Neural crest cell (in vitro differentiated cells): Measurements from ENCODE around the gene HOXB2. TPM values are rescaled to one million over a fixed set of nuclear protein-coding genes. Genes with fewer than 3 reads are reported as not detected.
A peak's percentile ranks its signal among the peaks of the same experiment; 100 is the strongest.

Experiments used
- DNase-seq: peaks from one replicate; pipeline ENCODE4 v3.0.0; 2021; ENCODE audit warnings: low read depth, mixed read lengths, low spot score
- H3K27ac Mint-ChIP-seq: one replicate; pipeline ENCODE4 v1.8.0; 2021; ENCODE audit warnings: mild to moderate bottlenecking, mixed read lengths; ENCODE audit not compliant: unreplicated experiment
- H3K27me3 Mint-ChIP-seq: 2 replicates; pipeline ENCODE4 v1.8.0; 2021; ENCODE audit warnings: low read depth, mild to moderate bottlenecking, mixed read lengths
- H3K36me3 Mint-ChIP-seq: 2 replicates; pipeline ENCODE4 v1.8.0; 2021; ENCODE audit warnings: low read depth, mild to moderate bottlenecking, mixed read lengths
- H3K4me1 Mint-ChIP-seq: 2 replicates; pipeline ENCODE4 v1.8.0; 2021; ENCODE audit warnings: mixed read lengths
- H3K4me3 Mint-ChIP-seq: one replicate; pipeline ENCODE4 v1.8.0; 2021; ENCODE audit warnings: mild to moderate bottlenecking, mixed read lengths
- H3K9me3 Mint-ChIP-seq: 2 replicates; pipeline ENCODE4 v1.8.0; 2021; ENCODE audit warnings: mixed read lengths
- CTCF ChIP-seq: fragments of 200-600 bp; sonication (generic); conservative IDR thresholded peaks from 2 replicates; pipeline ENCODE4 v1.5.0; 2021; ENCODE audit warnings: antibody characterized with exemption, mild to moderate bottlenecking
- total RNA-seq: library from RNA; stranded (reverse); gene quantifications from 2 replicates; pipeline ENCODE4 v1.2.1, GENCODE V29; 2021

Gene HOXB2
- total RNA-seq, 1 donor from 2014 or later, result 60.0 TPM

- DNase-seq, result no peak
- TF ChIP-seq CTCF, result peak; percentile 20
- H3K27ac Mint-ChIP-seq, result no peak overlapping the region
- H3K4me3 Mint-ChIP-seq, result no peak overlapping the region
- H3K27me3 Mint-ChIP-seq, result peaks cover 84% of the 10 kb centered on the region
- no peaks in the 10 kb centered on the region for H3K4me1 Mint-ChIP-seq
- H3K36me3 Mint-ChIP-seq, result no peaks in the 10 kb centered on the region
- H3K9me3 Mint-ChIP-seq, result peaks cover 2% of the 10 kb centered on the region
Measured at GRCh38 chr17:48506246-48506645, 38.7 kb downstream of the HOXB2 start.

GRCh38 chr17:48505788-48506187 lies 39.1 kb downstream of the HOXB2 start:
- TF ChIP-seq CTCF, result no peak
- peaks cover 85% of the 10 kb centered on the region for H3K27me3 Mint-ChIP-seq

DNA sequence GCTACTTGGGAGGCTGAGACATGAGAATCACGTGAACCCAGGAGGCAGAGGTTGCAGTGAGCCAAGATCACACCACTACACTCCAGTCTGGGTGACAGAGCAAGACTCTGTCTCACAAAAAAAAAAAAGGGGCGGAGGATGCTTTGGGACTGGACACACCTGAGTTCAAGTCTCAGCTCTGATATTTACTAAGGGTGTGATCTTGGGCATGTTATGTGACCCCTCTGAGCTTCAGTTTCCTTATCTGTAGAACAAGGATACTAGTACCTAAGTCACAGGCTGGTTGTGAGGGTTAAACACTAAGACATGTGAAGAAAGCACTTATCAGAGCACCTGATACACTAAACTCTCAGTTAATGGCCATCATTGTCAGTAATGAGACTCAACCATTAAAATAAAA lies 40.0 kb downstream of the HOXB2 start:
- H3K4me1 Mint-ChIP-seq, result no peaks in the 10 kb centered on the region
- peaks cover 87% of the 10 kb centered on the region for H3K27me3 Mint-ChIP-seq
- peaks cover 2% of the 10 kb centered on the region for H3K9me3 Mint-ChIP-seq
- H3K27ac Mint-ChIP-seq, result no peak overlapping the region
- no peak for TF ChIP-seq CTCF
- no peak for DNase-seq
- H3K36me3 Mint-ChIP-seq, result no peaks in the 10 kb centered on the region
- H3K4me3 Mint-ChIP-seq, result no peak overlapping the region

More at GRCh38 chr17:48505788-48506187, 39.1 kb downstream of the HOXB2 start:
- Mint-ChIP-seq H3K27ac (no peak overlapping the region), H3K4me1 (no peaks in the 10 kb centered on the region), H3K4me3 (no peak overlapping the region), H3K36me3 (no peaks in the 10 kb centered on the region), H3K9me3 (peaks cover 2% of the 10 kb centered on the region)
- no peak for DNase-seq

DNA sequence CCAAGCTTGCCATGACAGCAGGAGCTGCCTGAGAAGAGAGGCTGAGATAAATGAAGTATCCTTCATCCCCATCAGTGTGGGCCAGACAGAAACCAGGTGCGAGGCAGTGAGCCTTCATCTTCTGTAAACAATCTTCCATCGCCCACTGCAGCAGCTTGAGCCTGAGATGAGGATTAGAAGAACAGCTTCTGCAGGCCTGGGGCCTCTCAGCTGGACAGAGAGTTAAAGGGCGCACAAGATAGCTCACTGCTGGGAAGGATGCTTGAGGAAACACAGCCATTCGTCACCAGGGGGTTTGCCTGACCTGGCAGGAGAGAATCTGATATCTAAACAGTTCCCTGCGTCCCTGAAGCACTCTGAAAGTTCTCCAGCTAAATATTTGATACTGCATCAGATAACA lies 41.2 kb downstream of the HOXB2 start:
- no peaks in the 10 kb centered on the region for H3K36me3 Mint-ChIP-seq
- H3K9me3 Mint-ChIP-seq, result peaks cover 2% of the 10 kb centered on the region
- no peak for DNase-seq
- H3K4me3 Mint-ChIP-seq, result no peak overlapping the region
- no peaks in the 10 kb centered on the region for H3K4me1 Mint-ChIP-seq
- TF ChIP-seq CTCF, result no peak
- H3K27me3 Mint-ChIP-seq, result peaks cover 92% of the 10 kb centered on the region
- H3K27ac Mint-ChIP-seq, result no peak overlapping the region

DNA sequence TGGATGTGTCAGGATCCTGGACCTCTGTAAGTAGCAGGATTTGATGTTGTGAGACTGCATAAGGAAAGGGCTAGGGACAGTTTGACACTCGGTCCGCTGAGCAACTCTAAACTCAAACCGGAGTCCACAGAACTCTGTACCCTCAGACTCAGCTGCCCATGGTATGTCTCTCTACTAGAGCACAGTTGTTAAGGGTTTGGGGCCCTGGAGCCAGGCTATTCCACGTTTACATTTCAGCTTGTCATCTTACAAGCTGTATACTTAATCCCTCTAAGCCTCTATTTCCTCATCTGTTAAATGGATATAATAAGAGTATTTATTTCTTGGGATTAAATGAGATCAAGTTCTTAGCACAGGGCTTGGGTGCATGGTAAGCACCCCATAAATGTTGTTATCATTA lies 42.0 kb downstream of the HOXB2 start:
- no peaks in the 10 kb centered on the region for H3K9me3 Mint-ChIP-seq
- no peaks in the 10 kb centered on the region for H3K4me1 Mint-ChIP-seq
- H3K4me3 Mint-ChIP-seq, result no peak overlapping the region
- DNase-seq, result no peak
- H3K27me3 Mint-ChIP-seq, result peaks cover 94% of the 10 kb centered on the region
- H3K36me3 Mint-ChIP-seq, result no peaks in the 10 kb centered on the region
- H3K27ac Mint-ChIP-seq, result no peak overlapping the region
- TF ChIP-seq CTCF, result no peak

DNA sequence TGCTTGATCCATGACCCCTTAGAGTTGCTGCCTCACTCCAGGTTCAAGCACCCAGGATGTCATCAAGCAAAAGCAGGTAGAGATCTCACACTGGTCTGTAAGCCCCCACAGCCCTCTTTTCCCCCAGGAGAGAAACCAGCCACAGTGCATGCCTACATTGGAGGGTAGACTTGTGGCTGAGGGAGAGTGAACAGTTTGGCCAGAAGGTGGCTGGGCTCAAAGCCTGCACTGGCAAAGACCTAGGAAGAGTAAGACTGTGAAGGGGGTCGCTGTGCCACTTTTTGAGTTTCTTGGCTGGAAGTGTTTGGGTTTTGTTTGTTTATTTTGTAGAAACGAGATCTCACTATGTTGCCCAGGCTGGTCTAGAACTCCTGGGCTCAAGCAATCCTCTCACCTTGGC lies 42.6 kb downstream of the HOXB2 start:
- no peak for TF ChIP-seq CTCF
- no peak overlapping the region for H3K4me3 Mint-ChIP-seq
- no peak overlapping the region for H3K27ac Mint-ChIP-seq
- H3K36me3 Mint-ChIP-seq, result no peaks in the 10 kb centered on the region
- no peaks in the 10 kb centered on the region for H3K4me1 Mint-ChIP-seq
- no peak for DNase-seq
- H3K27me3 Mint-ChIP-seq, result peaks cover 94% of the 10 kb centered on the region
- no peaks in the 10 kb centered on the region for H3K9me3 Mint-ChIP-seq
